ENCODE data around the gene TNFRSF25.

- TF ChIP-seq POLR2A (IDR thresholded peaks at IDR 0.05) (no peak), CTCF (IDR thresholded peaks at IDR 0.05) (no peak)
Measured at GRCh38 chr1:6497215-6497866, 31.4 kb upstream of the TNFRSF25 start.
